Transverse colon (tissue), 3 donors: Measurements from ENCODE around the gene GSK3A.
A peak's percentile ranks its signal among the peaks of the same experiment; 100 is the strongest.

ENCODE experiments used
- CTCF ChIP-seq, 5 experiments: fragments of 200-600 bp in 3 of 5; fragments of 450-650 bp in 2 of 5; sonication (generic) in 3 of 5; IDR thresholded peaks; 1 replicate in 2 of 5; 2 replicates in 3 of 5; pipeline ENCODE4 v1.5.1; 2016 to 2017; ENCODE audit warnings: antibody characterized with exemption in 5 of 5, inconsistent platforms in 3 of 5, mild to moderate bottlenecking in 2 of 5, moderate library complexity in 1 of 5
- POLR2A ChIP-seq: fragments of 450-650 bp; IDR thresholded peaks from one replicate; pipeline ENCODE4 v1.6.1; 2016; ENCODE audit warnings: antibody characterized with exemption, mild to moderate bottlenecking, moderate library complexity

GRCh38 chr19:42254089-42254849, 11.9 kb upstream of the GSK3A start:
- TF ChIP-seq CTCF (IDR thresholded peaks at IDR 0.05) (peak in 2 of 5 experiments; percentile 25 to 27), POLR2A (no peak)
